Measurements from ENCODE around the gene KIF16B. TPM values are rescaled to one million over a fixed set of nuclear protein-coding genes. Genes with fewer than 3 reads are reported as not detected.

The KIF16B gene
- total and polyA plus RNA-seq, 2 experiments from 2014 or later, result 6.5 to 11.1 TPM

DNA sequence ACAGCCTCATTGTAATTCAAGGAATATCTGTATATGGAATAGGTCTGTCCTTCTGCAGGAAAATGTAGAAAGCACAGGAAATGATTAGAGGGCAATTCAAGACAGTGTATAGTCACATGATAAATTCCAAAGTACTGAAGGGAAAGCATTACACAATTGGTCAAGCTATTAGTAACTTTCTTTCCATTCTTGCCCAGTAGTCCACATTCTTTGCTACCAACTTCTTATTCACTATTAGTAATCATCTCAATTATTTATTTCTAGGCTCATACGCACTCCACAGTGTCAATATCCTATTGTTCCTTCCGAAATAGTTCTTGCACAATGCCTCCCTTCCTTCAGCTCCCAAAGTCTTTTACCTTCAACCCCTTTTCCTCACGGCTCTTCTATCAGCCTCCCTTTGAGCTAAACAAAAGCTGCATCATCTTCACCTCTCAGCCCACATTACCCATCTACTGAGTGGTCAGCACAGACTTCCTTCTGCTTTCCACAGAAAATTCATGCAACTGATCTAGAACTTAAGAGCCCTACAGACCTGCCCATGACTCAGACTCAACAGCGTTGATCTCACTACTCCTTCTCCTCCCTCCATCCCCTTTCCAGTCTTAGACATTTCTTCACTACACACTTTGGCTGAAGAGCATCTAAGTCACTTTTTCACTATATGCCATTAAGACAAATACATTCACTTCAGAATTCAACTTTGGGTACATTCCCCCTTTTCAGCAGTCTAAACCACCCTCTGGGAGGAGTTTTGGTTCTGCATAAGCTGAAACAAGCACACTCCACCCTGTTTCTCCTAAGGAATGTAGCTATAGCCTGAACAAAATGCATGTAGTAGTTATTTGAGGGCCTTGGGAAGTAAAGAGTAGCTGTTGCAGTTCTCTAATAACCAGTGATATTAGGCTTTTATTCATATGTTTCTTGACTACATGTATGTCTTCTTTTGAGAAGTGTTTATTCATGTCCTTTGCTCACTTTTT is 157.9 kb downstream of the KIF16B start:
- Histone ChIP-seq H3K36me3 (ENCODE audit: insufficient read depth) (no peaks in the 10 kb centered on the region), H3K27ac (ENCODE audit: low read depth) (no peak overlapping the region), H3K79me2 (replicated peaks; ENCODE audit: insufficient read depth) (no peaks in the 10 kb centered on the region), H3K9me2 (ENCODE audit: insufficient read depth) (no peaks in the 10 kb centered on the region; the same call in 1 of the 2 replicates), H3K4me1 (ENCODE audit: insufficient read depth) (peaks cover 6% of the 10 kb centered on the region; the same call in 1 of the 2 replicates), H3F3A (replicated peaks; ENCODE audit: low read depth) (no peaks in the 10 kb centered on the region), H3K27me3 (ENCODE audit: insufficient read depth) (no peaks in the 10 kb centered on the region), H3K4me3 (no peak overlapping the region), H2AFZ (no peak overlapping the region), H4K20me1 (replicated peaks; ENCODE audit: insufficient read depth) (no peaks in the 10 kb centered on the region), H3K4me2 (no peak overlapping the region)
- Mint-ChIP-seq H3K4me1 (peaks cover 2% of the 10 kb centered on the region; the same call in 2 of the 3 replicates), H3K27me3 (ENCODE audit: insufficient read depth, low read depth, poor library complexity) (peaks cover 4% of the 10 kb centered on the region), H3K9me3 (peaks cover 3% of the 10 kb centered on the region; the same call in 1 of the 3 replicates), H3K4me3 (no peak overlapping the region), H3K36me3 (ENCODE audit: low read depth) (peaks cover 25% of the 10 kb centered on the region; the same call in 2 of the 3 replicates), H3K27ac (no peak overlapping the region)
- TF ChIP-seq ZNF331 (CRISPR knock-in tag; IDR thresholded peaks at IDR 0.05; ENCODE audit: low read depth) (no peak), POLR2AphosphoS5 (IDR thresholded peaks at IDR 0.05; ENCODE audit: low read depth) (no peak)
- no peak for ATAC-seq
- DNase-seq (ENCODE audit: low spot score), result no peak

DNA sequence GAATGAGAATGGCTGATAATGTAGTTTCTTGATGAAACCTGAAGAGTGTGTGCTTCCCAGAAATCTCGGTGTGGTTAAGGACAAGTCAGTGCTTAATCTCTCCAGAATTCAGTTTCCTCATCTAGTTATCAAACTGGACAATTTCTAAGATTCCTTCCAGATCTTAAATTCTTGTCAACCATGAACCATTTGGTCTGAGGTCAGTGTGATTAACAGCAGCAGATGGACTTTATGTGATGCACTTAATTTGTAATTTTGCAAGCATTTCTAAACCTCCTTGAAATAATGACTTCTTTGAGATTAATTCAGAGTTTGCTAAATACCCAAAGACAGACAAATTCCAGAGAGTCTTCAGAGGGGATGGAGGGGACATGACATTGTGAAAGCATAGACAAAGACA is 160.3 kb downstream of the KIF16B start:
- Histone ChIP-seq H3K9me2 (ENCODE audit: insufficient read depth) (no peaks in the 10 kb centered on the region; the same call in 1 of the 2 replicates), H3F3A (replicated peaks; ENCODE audit: low read depth) (no peaks in the 10 kb centered on the region), H3K4me3 (no peak overlapping the region), H3K4me2 (no peak overlapping the region), H4K20me1 (replicated peaks; ENCODE audit: insufficient read depth) (no peaks in the 10 kb centered on the region), H3K79me2 (replicated peaks; ENCODE audit: insufficient read depth) (no peaks in the 10 kb centered on the region), H3K27ac (ENCODE audit: low read depth) (no peak overlapping the region), H3K36me3 (ENCODE audit: insufficient read depth) (no peaks in the 10 kb centered on the region), H2AFZ (no peak overlapping the region), H3K4me1 (ENCODE audit: insufficient read depth) (no peaks in the 10 kb centered on the region), H3K27me3 (ENCODE audit: insufficient read depth) (no peaks in the 10 kb centered on the region)
- Mint-ChIP-seq H3K4me3 (no peak overlapping the region), H3K27me3 (ENCODE audit: insufficient read depth, low read depth, poor library complexity) (peaks cover 4% of the 10 kb centered on the region), H3K4me1 (no peaks in the 10 kb centered on the region), H3K27ac (no peak overlapping the region), H3K9me3 (peaks cover 3% of the 10 kb centered on the region; the same call in 1 of the 3 replicates), H3K36me3 (ENCODE audit: low read depth) (peaks cover 17% of the 10 kb centered on the region; the same call in 2 of the 3 replicates)
- no peak for ATAC-seq
- no peak for DNase-seq (ENCODE audit: low spot score)
- no peak for TF ChIP-seq ZNF331 (CRISPR knock-in tag; IDR thresholded peaks at IDR 0.05; ENCODE audit: low read depth)
- TF ChIP-seq, protein P1, sequence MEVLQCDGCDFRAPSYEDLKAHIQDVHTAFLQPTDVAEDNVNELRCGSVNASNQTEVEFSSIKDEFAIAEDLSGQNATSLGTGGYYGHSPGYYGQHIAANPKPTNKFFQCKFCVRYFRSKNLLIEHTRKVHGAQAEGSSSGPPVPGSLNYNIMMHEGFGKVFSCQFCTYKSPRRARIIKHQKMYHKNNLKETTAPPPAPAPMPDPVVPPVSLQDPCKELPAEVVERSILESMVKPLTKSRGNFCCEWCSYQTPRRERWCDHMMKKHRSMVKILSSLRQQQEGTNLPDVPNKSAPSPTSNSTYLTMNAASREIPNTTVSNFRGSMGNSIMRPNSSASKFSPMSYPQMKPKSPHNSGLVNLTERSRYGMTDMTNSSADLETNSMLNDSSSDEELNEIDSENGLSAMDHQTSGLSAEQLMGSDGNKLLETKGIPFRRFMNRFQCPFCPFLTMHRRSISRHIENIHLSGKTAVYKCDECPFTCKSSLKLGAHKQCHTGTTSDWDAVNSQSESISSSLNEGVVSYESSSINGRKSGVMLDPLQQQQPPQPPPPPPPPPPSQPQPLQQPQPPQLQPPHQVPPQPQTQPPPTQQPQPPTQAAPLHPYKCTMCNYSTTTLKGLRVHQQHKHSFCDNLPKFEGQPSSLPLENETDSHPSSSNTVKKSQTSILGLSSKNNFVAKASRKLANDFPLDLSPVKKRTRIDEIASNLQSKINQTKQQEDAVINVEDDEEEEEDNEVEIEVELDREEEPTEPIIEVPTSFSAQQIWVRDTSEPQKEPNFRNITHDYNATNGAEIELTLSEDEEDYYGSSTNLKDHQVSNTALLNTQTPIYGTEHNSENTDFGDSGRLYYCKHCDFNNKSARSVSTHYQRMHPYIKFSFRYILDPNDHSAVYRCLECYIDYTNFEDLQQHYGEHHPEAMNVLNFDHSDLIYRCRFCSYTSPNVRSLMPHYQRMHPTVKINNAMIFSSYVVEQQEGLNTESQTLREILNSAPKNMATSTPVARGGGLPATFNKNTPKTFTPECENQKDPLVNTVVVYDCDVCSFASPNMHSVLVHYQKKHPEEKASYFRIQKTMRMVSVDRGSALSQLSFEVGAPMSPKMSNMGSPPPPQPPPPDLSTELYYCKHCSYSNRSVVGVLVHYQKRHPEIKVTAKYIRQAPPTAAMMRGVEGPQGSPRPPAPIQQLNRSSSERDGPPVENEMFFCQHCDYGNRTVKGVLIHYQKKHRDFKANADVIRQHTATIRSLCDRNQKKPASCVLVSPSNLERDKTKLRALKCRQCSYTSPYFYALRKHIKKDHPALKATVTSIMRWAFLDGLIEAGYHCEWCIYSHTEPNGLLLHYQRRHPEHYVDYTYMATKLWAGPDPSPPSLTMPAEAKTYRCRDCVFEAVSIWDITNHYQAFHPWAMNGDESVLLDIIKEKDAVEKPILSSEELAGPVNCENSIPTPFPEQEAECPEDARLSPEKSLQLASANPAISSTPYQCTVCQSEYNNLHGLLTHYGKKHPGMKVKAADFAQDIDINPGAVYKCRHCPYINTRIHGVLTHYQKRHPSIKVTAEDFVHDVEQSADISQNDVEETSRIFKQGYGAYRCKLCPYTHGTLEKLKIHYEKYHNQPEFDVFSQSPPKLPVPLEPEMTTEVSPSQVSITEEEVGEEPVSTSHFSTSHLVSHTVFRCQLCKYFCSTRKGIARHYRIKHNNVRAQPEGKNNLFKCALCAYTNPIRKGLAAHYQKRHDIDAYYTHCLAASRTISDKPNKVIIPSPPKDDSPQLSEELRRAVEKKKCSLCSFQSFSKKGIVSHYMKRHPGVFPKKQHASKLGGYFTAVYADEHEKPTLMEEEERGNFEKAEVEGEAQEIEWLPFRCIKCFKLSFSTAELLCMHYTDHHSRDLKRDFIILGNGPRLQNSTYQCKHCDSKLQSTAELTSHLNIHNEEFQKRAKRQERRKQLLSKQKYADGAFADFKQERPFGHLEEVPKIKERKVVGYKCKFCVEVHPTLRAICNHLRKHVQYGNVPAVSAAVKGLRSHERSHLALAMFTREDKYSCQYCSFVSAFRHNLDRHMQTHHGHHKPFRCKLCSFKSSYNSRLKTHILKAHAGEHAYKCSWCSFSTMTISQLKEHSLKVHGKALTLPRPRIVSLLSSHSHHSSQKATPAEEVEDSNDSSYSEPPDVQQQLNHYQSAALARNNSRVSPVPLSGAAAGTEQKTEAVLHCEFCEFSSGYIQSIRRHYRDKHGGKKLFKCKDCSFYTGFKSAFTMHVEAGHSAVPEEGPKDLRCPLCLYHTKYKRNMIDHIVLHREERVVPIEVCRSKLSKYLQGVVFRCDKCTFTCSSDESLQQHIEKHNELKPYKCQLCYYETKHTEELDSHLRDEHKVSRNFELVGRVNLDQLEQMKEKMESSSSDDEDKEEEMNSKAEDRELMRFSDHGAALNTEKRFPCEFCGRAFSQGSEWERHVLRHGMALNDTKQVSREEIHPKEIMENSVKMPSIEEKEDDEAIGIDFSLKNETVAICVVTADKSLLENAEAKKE (CRISPR knock-in tag; IDR thresholded peaks at IDR 0.05), result no peak
- TF ChIP-seq, protein P2, sequence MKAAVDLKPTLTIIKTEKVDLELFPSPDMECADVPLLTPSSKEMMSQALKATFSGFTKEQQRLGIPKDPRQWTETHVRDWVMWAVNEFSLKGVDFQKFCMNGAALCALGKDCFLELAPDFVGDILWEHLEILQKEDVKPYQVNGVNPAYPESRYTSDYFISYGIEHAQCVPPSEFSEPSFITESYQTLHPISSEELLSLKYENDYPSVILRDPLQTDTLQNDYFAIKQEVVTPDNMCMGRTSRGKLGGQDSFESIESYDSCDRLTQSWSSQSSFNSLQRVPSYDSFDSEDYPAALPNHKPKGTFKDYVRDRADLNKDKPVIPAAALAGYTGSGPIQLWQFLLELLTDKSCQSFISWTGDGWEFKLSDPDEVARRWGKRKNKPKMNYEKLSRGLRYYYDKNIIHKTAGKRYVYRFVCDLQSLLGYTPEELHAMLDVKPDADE (IDR thresholded peaks at IDR 0.05), result no peak
- TF ChIP-seq NANOG (IDR thresholded peaks at IDR 0.05; ENCODE audit: borderline replicate concordance), result no peak
- no peak for TF ChIP-seq CREB1 (CRISPR knock-in tag; IDR thresholded peaks at IDR 0.05; ENCODE audit: low read depth)
- TF ChIP-seq, protein P3, sequence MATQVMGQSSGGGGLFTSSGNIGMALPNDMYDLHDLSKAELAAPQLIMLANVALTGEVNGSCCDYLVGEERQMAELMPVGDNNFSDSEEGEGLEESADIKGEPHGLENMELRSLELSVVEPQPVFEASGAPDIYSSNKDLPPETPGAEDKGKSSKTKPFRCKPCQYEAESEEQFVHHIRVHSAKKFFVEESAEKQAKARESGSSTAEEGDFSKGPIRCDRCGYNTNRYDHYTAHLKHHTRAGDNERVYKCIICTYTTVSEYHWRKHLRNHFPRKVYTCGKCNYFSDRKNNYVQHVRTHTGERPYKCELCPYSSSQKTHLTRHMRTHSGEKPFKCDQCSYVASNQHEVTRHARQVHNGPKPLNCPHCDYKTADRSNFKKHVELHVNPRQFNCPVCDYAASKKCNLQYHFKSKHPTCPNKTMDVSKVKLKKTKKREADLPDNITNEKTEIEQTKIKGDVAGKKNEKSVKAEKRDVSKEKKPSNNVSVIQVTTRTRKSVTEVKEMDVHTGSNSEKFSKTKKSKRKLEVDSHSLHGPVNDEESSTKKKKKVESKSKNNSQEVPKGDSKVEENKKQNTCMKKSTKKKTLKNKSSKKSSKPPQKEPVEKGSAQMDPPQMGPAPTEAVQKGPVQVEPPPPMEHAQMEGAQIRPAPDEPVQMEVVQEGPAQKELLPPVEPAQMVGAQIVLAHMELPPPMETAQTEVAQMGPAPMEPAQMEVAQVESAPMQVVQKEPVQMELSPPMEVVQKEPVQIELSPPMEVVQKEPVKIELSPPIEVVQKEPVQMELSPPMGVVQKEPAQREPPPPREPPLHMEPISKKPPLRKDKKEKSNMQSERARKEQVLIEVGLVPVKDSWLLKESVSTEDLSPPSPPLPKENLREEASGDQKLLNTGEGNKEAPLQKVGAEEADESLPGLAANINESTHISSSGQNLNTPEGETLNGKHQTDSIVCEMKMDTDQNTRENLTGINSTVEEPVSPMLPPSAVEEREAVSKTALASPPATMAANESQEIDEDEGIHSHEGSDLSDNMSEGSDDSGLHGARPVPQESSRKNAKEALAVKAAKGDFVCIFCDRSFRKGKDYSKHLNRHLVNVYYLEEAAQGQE (IDR thresholded peaks at IDR 0.05; ENCODE audit: unreplicated experiment), result no peak
- TF ChIP-seq STAT1 (IDR thresholded peaks at IDR 0.05; ENCODE audit: unreplicated experiment), result no peak
- no peak for TF ChIP-seq ZNF114 (CRISPR knock-in tag; IDR thresholded peaks at IDR 0.05)
- TF ChIP-seq JUNB (IDR thresholded peaks at IDR 0.05; ENCODE audit: unreplicated experiment), result no peak

Measured in GM23338 (cell line).